H9 (cell line): Measurements from ENCODE around the gene CREB5. TPM values are rescaled to one million over a fixed set of nuclear protein-coding genes. Genes with fewer than 3 reads are reported as not detected.

Source experiments
- DNase-seq: peaks from one replicate; pipeline ENCODE4 v3.0.0-alpha.2; 2017
- H2AFZ ChIP-seq: one replicate; pipeline ENCODE4 v1.6.1; 2013; ENCODE audit warnings: mild to moderate bottlenecking, low read length, control low read depth, moderate library complexity
- H2AK5ac ChIP-seq: 2 replicates; pipeline ENCODE4 v1.6.1; 2013; ENCODE audit warnings: low read length, control low read depth, mixed read lengths; ENCODE audit not compliant: insufficient read length
- H2BK120ac ChIP-seq: one replicate; pipeline ENCODE4 v1.6.1; 2013; ENCODE audit warnings: low read depth, mild to moderate bottlenecking, low read length, control low read depth, inconsistent platforms; ENCODE audit not compliant: poor library complexity, severe bottlenecking
- H2BK12ac ChIP-seq: 2 replicates; pipeline ENCODE4 v1.6.1; 2013; ENCODE audit warnings: low read length, control low read depth, mixed read lengths, low read depth; ENCODE audit not compliant: insufficient read length
- H2BK15ac ChIP-seq: 2 replicates; pipeline ENCODE4 v1.6.1; 2013; ENCODE audit warnings: low read depth, low read length, control low read depth
- H2BK20ac ChIP-seq: one replicate; pipeline ENCODE4 v1.6.1; 2013; ENCODE audit warnings: low read depth, mild to moderate bottlenecking, low read length, control low read depth, inconsistent platforms; ENCODE audit not compliant: poor library complexity, severe bottlenecking
- H2BK5ac ChIP-seq: 2 replicates; pipeline ENCODE4 v1.6.1; 2013; ENCODE audit warnings: low read length, control low read depth, mixed read lengths; ENCODE audit not compliant: insufficient read length
- H3K14ac ChIP-seq: 2 replicates; pipeline ENCODE4 v1.6.1; 2013; ENCODE audit warnings: low read length, control low read depth; ENCODE audit not compliant: insufficient read depth
- H3K18ac ChIP-seq: 2 replicates; pipeline ENCODE4 v1.6.1; 2013; ENCODE audit warnings: low read depth, mild to moderate bottlenecking, mixed read lengths, low read length, control low read depth; ENCODE audit not compliant: insufficient read length
- H3K23ac ChIP-seq: 2 replicates; pipeline ENCODE4 v1.6.1; 2013; ENCODE audit warnings: low read length, control low read depth, mixed read lengths, low read depth; ENCODE audit not compliant: insufficient read length
- H3K23me2 ChIP-seq: 2 replicates; pipeline ENCODE4 v1.6.1; 2013; ENCODE audit warnings: low read depth, mild to moderate bottlenecking, mixed read lengths, low read length, control low read depth; ENCODE audit not compliant: insufficient read length, poor library complexity, severe bottlenecking
- H3K27ac ChIP-seq: 2 replicates; pipeline ENCODE4 v1.5.1; 2013; ENCODE audit warnings: low read length, control low read depth, mixed read lengths, low read depth; ENCODE audit not compliant: insufficient read length
- H3K27me3 ChIP-seq: 2 replicates; pipeline ENCODE4 v1.6.1; 2013; ENCODE audit warnings: low read length, control low read depth, inconsistent platforms; ENCODE audit not compliant: insufficient read depth
- H3K4ac ChIP-seq: 2 replicates; pipeline ENCODE4 v1.6.1; 2013; ENCODE audit warnings: low read depth, mild to moderate bottlenecking, control low read depth, inconsistent platforms, low read length, moderate library complexity
- H3K4me1 ChIP-seq: 2 replicates; pipeline ENCODE4 v1.6.1; 2013; ENCODE audit warnings: low read length, control low read depth, inconsistent platforms; ENCODE audit not compliant: insufficient read depth
- H3K4me2 ChIP-seq: 2 replicates; pipeline ENCODE4 v1.6.1; 2013; ENCODE audit warnings: low read length, control low read depth, mixed read lengths; ENCODE audit not compliant: insufficient read length, insufficient read depth
- H3K56ac ChIP-seq: 2 replicates; pipeline ENCODE4 v1.6.1; 2013; ENCODE audit warnings: low read depth, mild to moderate bottlenecking, mixed read lengths, low read length, control low read depth; ENCODE audit not compliant: insufficient read length
- H3K79me1 ChIP-seq: 2 replicates; pipeline ENCODE4 v1.6.1; 2013; ENCODE audit warnings: low read depth, mild to moderate bottlenecking, moderate library complexity, low read length, control low read depth, inconsistent platforms; ENCODE audit not compliant: insufficient read depth, poor library complexity, severe bottlenecking
- H3K79me2 ChIP-seq: 2 replicates; pipeline ENCODE4 v1.6.1; 2013; ENCODE audit warnings: low read length, control low read depth, inconsistent platforms; ENCODE audit not compliant: insufficient read depth
- H3K9ac ChIP-seq: 2 replicates; pipeline ENCODE4 v1.6.1; 2013; ENCODE audit warnings: low read length, control low read depth, mixed read lengths; ENCODE audit not compliant: insufficient read length; ENCODE audit errors: extremely low read depth
- H3K9me3 ChIP-seq: one replicate; pipeline ENCODE4 v1.6.1; 2013; ENCODE audit warnings: low read depth, low read length, inconsistent platforms; ENCODE audit not compliant: control insufficient read depth
- H3T11ph ChIP-seq: one replicate; pipeline ENCODE4 v1.6.1; 2013; ENCODE audit warnings: mild to moderate bottlenecking, low read length, control low read depth, inconsistent platforms
- H4K20me1 ChIP-seq: one replicate; pipeline ENCODE4 v1.6.1; 2013; ENCODE audit not compliant: control insufficient read depth, insufficient read length, insufficient read depth
- H4K5ac ChIP-seq: 2 replicates; pipeline ENCODE4 v1.6.1; 2013; ENCODE audit warnings: low read depth, mild to moderate bottlenecking, mixed read lengths, low read length, control low read depth; ENCODE audit not compliant: insufficient read length
- H4K8ac ChIP-seq: replicated peaks from 2 replicates; pipeline ENCODE4 v1.6.1; 2013; ENCODE audit warnings: low read length, control low read depth, mixed read lengths, low read depth; ENCODE audit not compliant: insufficient read length
- H4K91ac ChIP-seq: 2 replicates; pipeline ENCODE4 v1.6.1; 2013; ENCODE audit warnings: low read depth, mild to moderate bottlenecking, moderate library complexity, mixed read lengths, low read length, control low read depth; ENCODE audit not compliant: insufficient read length
- H3K27ac Mint-ChIP-seq, 3 experiments: 2 replicates in 2 of 3; 3 replicates in 1 of 3; pipeline ENCODE4 v1.8.0; 2020 to 2021; ENCODE audit warnings: mixed read lengths in 3 of 3, mild to moderate bottlenecking in 1 of 3, moderate library complexity in 1 of 3
- H3K27me3 Mint-ChIP-seq: 2 replicates; pipeline ENCODE4 v1.8.0; 2021; ENCODE audit warnings: low read depth, mild to moderate bottlenecking, moderate library complexity, mixed read lengths
- H3K36me3 Mint-ChIP-seq, 3 experiments: 2 replicates in 2 of 3; 3 replicates in 1 of 3; pipeline ENCODE4 v1.8.0; 2020 to 2021; ENCODE audit warnings: low read depth in 3 of 3, mixed read lengths in 3 of 3; ENCODE audit not compliant: insufficient read depth in 1 of 3
- H3K4me1 Mint-ChIP-seq, 2 experiments: 2 replicates each; pipeline ENCODE4 v1.8.0; 2020; ENCODE audit warnings: mixed read lengths in 2 of 2
- H3K4me3 Mint-ChIP-seq, 2 experiments: 2 replicates in 1 of 2; 3 replicates in 1 of 2; pipeline ENCODE4 v1.8.0; 2020 to 2021; ENCODE audit warnings: mild to moderate bottlenecking in 2 of 2, mixed read lengths in 2 of 2, moderate library complexity in 1 of 2
- H3K9me3 Mint-ChIP-seq, 2 experiments: 2 replicates in 1 of 2; 3 replicates in 1 of 2; pipeline ENCODE4 v1.8.0; 2020; ENCODE audit warnings: mild to moderate bottlenecking in 2 of 2, mixed read lengths in 2 of 2, moderate library complexity in 1 of 2
- WGBS: extraction: QIAGEN DNeasy Blood & Tissue Kit; methylation state at CpG from one replicate; pipeline ENCODE4 v1.1.7; 2013; ENCODE audit warnings: missing lambda C conversion rate, low lambda C conversion rate, mixed read lengths; ENCODE audit not compliant: insufficient read length; ENCODE audit errors: extremely low coverage; 5-methylcytosine and 5-hydroxymethylcytosine counted together
- total RNA-seq: library from RNA; stranded (reverse); gene quantifications from 2 replicates; pipeline ENCODE4 v1.2.1, GENCODE V29; 2021
- TF ChIP-seq, protein P1 (sequence below): fragments of 200-600 bp; sonication (generic); conservative IDR thresholded peaks from 3 replicates; pipeline ENCODE4 v1.8.0; 2021; ENCODE audit warnings: antibody characterized with exemption, mild to moderate bottlenecking

CREB5 gene
- total RNA-seq, 1 experiment from 2014 or later: 4.0 TPM

DNA sequence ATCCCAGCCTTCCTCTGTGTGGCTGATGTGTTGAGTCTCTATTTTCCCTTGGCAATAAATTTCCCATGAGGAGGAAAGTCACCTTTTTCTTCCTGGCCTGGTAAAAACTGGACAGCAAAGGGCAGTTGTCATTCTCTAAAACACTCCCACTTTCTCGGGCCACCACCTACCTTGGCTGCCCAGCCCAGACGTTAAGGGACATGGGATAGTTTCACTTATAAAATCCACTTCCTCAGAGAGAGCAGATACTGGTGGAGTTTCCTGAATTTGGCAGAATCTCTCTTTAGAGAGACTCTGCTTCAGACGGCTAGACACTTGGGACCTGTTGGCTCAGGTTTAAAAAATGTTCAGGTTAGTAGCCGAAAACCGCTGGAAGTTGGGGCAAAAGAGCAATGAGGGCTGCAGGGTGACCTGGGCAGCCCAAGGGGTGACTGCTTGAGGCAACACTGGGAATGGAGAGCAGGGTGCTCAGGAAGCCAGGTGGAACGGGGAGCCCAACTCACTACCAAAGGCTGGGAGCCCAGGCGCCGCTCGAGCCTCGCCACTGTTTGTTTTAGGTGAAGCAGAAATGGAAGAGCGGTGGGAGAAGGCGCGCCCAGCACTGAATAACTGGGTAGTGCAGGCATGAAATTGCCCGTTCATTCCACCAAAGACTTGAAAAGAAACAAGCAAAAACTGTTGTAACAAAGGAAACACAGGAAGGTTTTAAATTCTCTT lies 359.7 kb downstream of the CREB5 start:
- no peak for DNase-seq
- TF ChIP-seq, protein P1, sequence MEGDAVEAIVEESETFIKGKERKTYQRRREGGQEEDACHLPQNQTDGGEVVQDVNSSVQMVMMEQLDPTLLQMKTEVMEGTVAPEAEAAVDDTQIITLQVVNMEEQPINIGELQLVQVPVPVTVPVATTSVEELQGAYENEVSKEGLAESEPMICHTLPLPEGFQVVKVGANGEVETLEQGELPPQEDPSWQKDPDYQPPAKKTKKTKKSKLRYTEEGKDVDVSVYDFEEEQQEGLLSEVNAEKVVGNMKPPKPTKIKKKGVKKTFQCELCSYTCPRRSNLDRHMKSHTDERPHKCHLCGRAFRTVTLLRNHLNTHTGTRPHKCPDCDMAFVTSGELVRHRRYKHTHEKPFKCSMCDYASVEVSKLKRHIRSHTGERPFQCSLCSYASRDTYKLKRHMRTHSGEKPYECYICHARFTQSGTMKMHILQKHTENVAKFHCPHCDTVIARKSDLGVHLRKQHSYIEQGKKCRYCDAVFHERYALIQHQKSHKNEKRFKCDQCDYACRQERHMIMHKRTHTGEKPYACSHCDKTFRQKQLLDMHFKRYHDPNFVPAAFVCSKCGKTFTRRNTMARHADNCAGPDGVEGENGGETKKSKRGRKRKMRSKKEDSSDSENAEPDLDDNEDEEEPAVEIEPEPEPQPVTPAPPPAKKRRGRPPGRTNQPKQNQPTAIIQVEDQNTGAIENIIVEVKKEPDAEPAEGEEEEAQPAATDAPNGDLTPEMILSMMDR: no peak
- Mint-ChIP-seq H3K9me3 (peaks cover 0 to 2% of the 10 kb centered on the region in 2 experiments; a peak in 1 of 5 replicates), H3K27ac (peak overlapping the region in 1 of 3 experiments; percentile 19; a peak in 3 of 7 replicates), H3K27me3 (peaks cover 2% of the 10 kb centered on the region; the same call in 1 of the 2 replicates), H3K4me3 (no peak overlapping the region; a peak in 1 of 5 replicates), H3K4me1 (no peaks in the 10 kb centered on the region), H3K36me3 (peaks cover 0 to 4% (median 0%) of the 10 kb centered on the region in 3 experiments; a peak in 2 of 7 replicates)
- no peak overlapping the region for H3K27ac ChIP-seq
- no peak overlapping the region for H2BK15ac ChIP-seq
- H3K4ac ChIP-seq: no peak overlapping the region
- no peak overlapping the region for H2AFZ ChIP-seq
- H3K79me1 ChIP-seq: no peaks in the 10 kb centered on the region
- H3K4me1 ChIP-seq: no peaks in the 10 kb centered on the region
- H2BK120ac ChIP-seq: no peak overlapping the region
- no peaks in the 10 kb centered on the region for H4K20me1 ChIP-seq
- no peak overlapping the region for H3K23ac ChIP-seq
- H3K18ac ChIP-seq: no peak overlapping the region
- no peaks in the 10 kb centered on the region for H3K23me2 ChIP-seq
- H3K27me3 ChIP-seq: no peaks in the 10 kb centered on the region
- no peak overlapping the region for H4K5ac ChIP-seq
- H2BK12ac ChIP-seq: no peak overlapping the region
- H2AK5ac ChIP-seq: no peak overlapping the region
- no peak overlapping the region for H3K4me2 ChIP-seq
- H4K91ac ChIP-seq: no peak overlapping the region
- no CpG with 5 or more reads among the region's 14 CpGs for WGBS
- no peak overlapping the region for H3K9ac ChIP-seq
- H3K14ac ChIP-seq: no peak overlapping the region
- no peak overlapping the region for H4K8ac ChIP-seq
- H3K56ac ChIP-seq: no peak overlapping the region
- H3K9me3 ChIP-seq: no peaks in the 10 kb centered on the region
- H3K79me2 ChIP-seq: no peaks in the 10 kb centered on the region
- H3T11ph ChIP-seq: no peak overlapping the region
- no peak overlapping the region for H2BK20ac ChIP-seq
- no peak overlapping the region for H2BK5ac ChIP-seq
